Mesothelial cell of epicardium (in vitro differentiated cells): ENCODE results near the gene TPX2. TPM values are rescaled to one million over a fixed set of nuclear protein-coding genes. Genes with fewer than 3 reads are reported as not detected.

Experiments
- DNase-seq, 2 experiments: peaks; one replicate each; pipeline ENCODE4 v3.0.0; 2021; ENCODE audit warnings: low spot score in 2 of 2; ENCODE audit not compliant: unreplicated experiment in 2 of 2
- H3K27ac Mint-ChIP-seq: 2 replicates; pipeline ENCODE4 v1.8.0; 2021; ENCODE audit warnings: mixed read lengths
- H3K27me3 Mint-ChIP-seq: 2 replicates; pipeline ENCODE4 v1.8.0; 2021; ENCODE audit warnings: low read depth, mixed read lengths
- H3K36me3 Mint-ChIP-seq: 2 replicates; pipeline ENCODE4 v1.8.0; 2021; ENCODE audit warnings: mixed read lengths
- H3K4me1 Mint-ChIP-seq: 2 replicates; pipeline ENCODE4 v1.8.0; 2021; ENCODE audit warnings: mixed read lengths
- H3K4me3 Mint-ChIP-seq: 2 replicates; pipeline ENCODE4 v1.8.0; 2021; ENCODE audit warnings: mild to moderate bottlenecking, moderate library complexity, mixed read lengths
- H3K9me3 Mint-ChIP-seq: 2 replicates; pipeline ENCODE4 v1.8.0; 2021; ENCODE audit warnings: mixed read lengths
- CTCF ChIP-seq: fragments of 200-600 bp; sonication (generic); IDR thresholded peaks from one replicate; pipeline ENCODE4 v1.5.0; 2021; ENCODE audit warnings: antibody characterized with exemption; ENCODE audit not compliant: unreplicated experiment
- total RNA-seq: library from RNA; stranded (reverse); gene quantifications from 3 replicates; pipeline ENCODE4 v1.2.1, GENCODE V29; 2021

Gene TPX2
- total RNA-seq, 1 donor from 2014 or later = 39.0 TPM

- Mint-ChIP-seq H3K4me1 (no peaks in the 10 kb centered on the region), H3K4me3 (no peak overlapping the region), H3K9me3 (peaks cover 7% of the 10 kb centered on the region), H3K36me3 (peaks cover 44% of the 10 kb centered on the region), H3K27me3 (no peaks in the 10 kb centered on the region), H3K27ac (no peak overlapping the region)
- no peak for TF ChIP-seq CTCF
- no peak for DNase-seq
Measured at GRCh38 chr20:31770243-31770642, 31.2 kb downstream of the TPX2 start.

- no peak overlapping the region for H3K27ac Mint-ChIP-seq
- no peaks in the 10 kb centered on the region for H3K27me3 Mint-ChIP-seq
- TF ChIP-seq CTCF = no peak
- no peak for DNase-seq
- peaks cover 44% of the 10 kb centered on the region for H3K36me3 Mint-ChIP-seq
- no peaks in the 10 kb centered on the region for H3K9me3 Mint-ChIP-seq
- no peak overlapping the region for H3K4me3 Mint-ChIP-seq
- H3K4me1 Mint-ChIP-seq = no peaks in the 10 kb centered on the region
Measured at GRCh38 chr20:31774408-31774807, 35.3 kb downstream of the TPX2 start.

- H3K4me1 Mint-ChIP-seq = no peaks in the 10 kb centered on the region
- H3K4me3 Mint-ChIP-seq = no peak overlapping the region
- no peak for DNase-seq
- peaks cover 41% of the 10 kb centered on the region for H3K36me3 Mint-ChIP-seq
- H3K27ac Mint-ChIP-seq = no peak overlapping the region
- H3K27me3 Mint-ChIP-seq = no peaks in the 10 kb centered on the region
- TF ChIP-seq CTCF = no peak
- no peaks in the 10 kb centered on the region for H3K9me3 Mint-ChIP-seq
Measured at GRCh38 chr20:31780839-31781238, 41.7 kb downstream of the TPX2 start.

- Mint-ChIP-seq H3K9me3 (no peaks in the 10 kb centered on the region), H3K27ac (no peak overlapping the region), H3K36me3 (peaks cover 38% of the 10 kb centered on the region), H3K4me1 (no peaks in the 10 kb centered on the region), H3K4me3 (no peak overlapping the region), H3K27me3 (no peaks in the 10 kb centered on the region)
- DNase-seq = no peak
- no peak for TF ChIP-seq CTCF
Measured at GRCh38 chr20:31781945-31782344, 42.9 kb downstream of the TPX2 start.

GRCh38 chr20:31784354-31785044 is 45.4 kb downstream of the TPX2 start:
- no peak overlapping the region for H3K4me3 Mint-ChIP-seq
- DNase-seq = no peak
- no peak overlapping the region for H3K27ac Mint-ChIP-seq
- no peak for TF ChIP-seq CTCF
- H3K9me3 Mint-ChIP-seq = no peaks in the 10 kb centered on the region
- H3K36me3 Mint-ChIP-seq = peaks cover 35% of the 10 kb centered on the region
- H3K4me1 Mint-ChIP-seq = no peaks in the 10 kb centered on the region
- H3K27me3 Mint-ChIP-seq = no peaks in the 10 kb centered on the region
